Measurements from ENCODE around the gene TRABD2B. TPM values are rescaled to one million over a fixed set of nuclear protein-coding genes. Genes with fewer than 3 reads are reported as not detected.
A peak's percentile ranks its signal among the peaks of the same experiment; 100 is the strongest.

TRABD2B gene
- polyA plus RNA-seq, 1 of the 3 experiments (the other 2 are of a cell fraction) = 0.03 TPM

DNA sequence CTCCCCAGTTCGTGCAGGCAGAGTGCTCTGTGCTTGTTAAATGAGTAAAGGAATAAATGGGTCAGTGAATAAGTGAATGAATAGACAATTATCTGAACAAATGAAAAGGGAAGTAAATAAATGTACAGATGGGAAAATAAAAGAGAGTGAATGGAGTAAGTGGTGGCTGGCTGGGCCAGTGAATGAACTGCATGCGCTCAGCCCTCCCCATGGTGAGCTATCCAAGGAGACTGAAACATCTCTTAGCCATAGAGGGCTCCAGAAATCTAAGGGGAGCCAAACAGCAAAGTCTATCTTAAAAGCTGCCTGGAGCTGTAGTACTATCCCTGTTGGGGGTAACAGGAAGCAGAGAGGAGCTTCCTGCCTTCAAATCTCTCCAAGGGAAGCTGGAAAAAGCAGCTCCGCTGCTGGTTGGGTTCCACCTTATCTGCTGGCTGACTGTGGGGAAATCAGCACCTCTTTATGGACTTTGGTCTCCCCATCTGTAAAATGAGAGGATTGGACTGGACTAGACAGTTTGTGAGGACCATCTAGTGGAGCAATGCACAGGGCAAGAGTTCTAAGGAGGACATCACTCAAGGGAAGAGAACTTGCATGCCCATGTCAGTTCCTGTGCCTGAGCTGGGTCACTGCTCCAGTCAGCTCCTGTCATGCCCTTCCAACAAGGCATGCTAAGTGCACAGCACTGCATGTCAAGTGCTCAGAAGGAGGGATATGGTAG lies 77.9 kb downstream of the TRABD2B start:
- H3K4me3 ChIP-seq (ENCODE audit: low read depth in 2 of 2, low read length in 1 of 2) = no peak overlapping the region
- no peaks in the 10 kb centered on the region for H3K79me2 ChIP-seq (ENCODE audit: insufficient read depth)
- H3K9ac ChIP-seq = no peak overlapping the region
- H3K9me2 ChIP-seq = no peaks in the 10 kb centered on the region
- no peak overlapping the region for H3K4me2 ChIP-seq
- ChIA-PET POLR2A (no interaction called here), CTCF (interaction anchor here (0.8 to 1.8 kb wide), 5 partner anchors 29 to 193 kb away, joined by 3 to 7 read pairs (median 4); partner anchors contain the start of gene TRABD2B)
- no peak overlapping the region for H2AFZ ChIP-seq (ENCODE audit: low read depth)
- no peaks in the 10 kb centered on the region for H3K9me3 ChIP-seq
- H3K27ac ChIP-seq (ENCODE audit: low read depth in 2 of 2, low read length in 1 of 2) = peak overlapping the region in 1 of 2 experiments; percentile 48; a peak in 1 of 4 replicates
- H3K4me1 ChIP-seq (ENCODE audit: control insufficient read depth in 1 of 2, insufficient read depth in 2 of 2, low read depth in 1 of 2, low read length in 1 of 2) = peaks cover 0 to 66% of the 10 kb centered on the region in 2 experiments; a peak in 2 of 4 replicates
- no peak for TF ChIP-seq JUND (IDR thresholded peaks at IDR 0.05)
- no peak for TF ChIP-seq NRF1 (IDR thresholded peaks at IDR 0.05; ENCODE audit: low read depth, low read length)
- no peak for TF ChIP-seq TCF12 (IDR thresholded peaks at IDR 0.05)
- no peak for TF ChIP-seq SMC3 (IDR thresholded peaks at IDR 0.05; ENCODE audit: low read depth, low read length)
- no peak for TF ChIP-seq PBX3 (IDR thresholded peaks at IDR 0.05)
- TF ChIP-seq IRF3 (IDR thresholded peaks at IDR 0.05; ENCODE audit: low read depth, low read length) = no peak
- no peak for TF ChIP-seq MEF2A (IDR thresholded peaks at IDR 0.05; ENCODE audit: borderline replicate concordance, low read depth)
- no peak for TF ChIP-seq RAD21 (IDR thresholded peaks at IDR 0.05; ENCODE audit: low read length)
- no peak for TF ChIP-seq SIN3A (IDR thresholded peaks at IDR 0.05; ENCODE audit: borderline replicate concordance, low read depth, low read length)
- TF ChIP-seq EP300 (IDR thresholded peaks at IDR 0.05; ENCODE audit: borderline replicate concordance in 1 of 2, low read depth in 1 of 2, low read length in 1 of 2) = no peak
- TF ChIP-seq MXI1 (IDR thresholded peaks at IDR 0.05; ENCODE audit: low read depth, low read length) = no peak
- TF ChIP-seq, protein P1, sequence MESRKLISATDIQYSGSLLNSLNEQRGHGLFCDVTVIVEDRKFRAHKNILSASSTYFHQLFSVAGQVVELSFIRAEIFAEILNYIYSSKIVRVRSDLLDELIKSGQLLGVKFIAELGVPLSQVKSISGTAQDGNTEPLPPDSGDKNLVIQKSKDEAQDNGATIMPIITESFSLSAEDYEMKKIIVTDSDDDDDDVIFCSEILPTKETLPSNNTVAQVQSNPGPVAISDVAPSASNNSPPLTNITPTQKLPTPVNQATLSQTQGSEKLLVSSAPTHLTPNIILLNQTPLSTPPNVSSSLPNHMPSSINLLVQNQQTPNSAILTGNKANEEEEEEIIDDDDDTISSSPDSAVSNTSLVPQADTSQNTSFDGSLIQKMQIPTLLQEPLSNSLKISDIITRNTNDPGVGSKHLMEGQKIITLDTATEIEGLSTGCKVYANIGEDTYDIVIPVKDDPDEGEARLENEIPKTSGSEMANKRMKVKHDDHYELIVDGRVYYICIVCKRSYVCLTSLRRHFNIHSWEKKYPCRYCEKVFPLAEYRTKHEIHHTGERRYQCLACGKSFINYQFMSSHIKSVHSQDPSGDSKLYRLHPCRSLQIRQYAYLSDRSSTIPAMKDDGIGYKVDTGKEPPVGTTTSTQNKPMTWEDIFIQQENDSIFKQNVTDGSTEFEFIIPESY (IDR thresholded peaks at IDR 0.05; ENCODE audit: borderline replicate concordance, low read depth) = no peak
- no peak for TF ChIP-seq RCOR1 (IDR thresholded peaks at IDR 0.05; ENCODE audit: low read length)
- TF ChIP-seq CTCF (IDR thresholded peaks at IDR 0.05) = no peak
- TF ChIP-seq TAF1 (IDR thresholded peaks at IDR 0.05; ENCODE audit: borderline replicate concordance, low read depth, low read length) = no peak
- TF ChIP-seq RXRA (IDR thresholded peaks at IDR 0.05; ENCODE audit: borderline replicate concordance, low read depth) = no peak
- TF ChIP-seq, protein P2, sequence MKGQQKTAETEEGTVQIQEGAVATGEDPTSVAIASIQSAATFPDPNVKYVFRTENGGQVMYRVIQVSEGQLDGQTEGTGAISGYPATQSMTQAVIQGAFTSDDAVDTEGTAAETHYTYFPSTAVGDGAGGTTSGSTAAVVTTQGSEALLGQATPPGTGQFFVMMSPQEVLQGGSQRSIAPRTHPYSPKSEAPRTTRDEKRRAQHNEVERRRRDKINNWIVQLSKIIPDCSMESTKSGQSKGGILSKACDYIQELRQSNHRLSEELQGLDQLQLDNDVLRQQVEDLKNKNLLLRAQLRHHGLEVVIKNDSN (IDR thresholded peaks at IDR 0.05; ENCODE audit: borderline replicate concordance, low read depth) = no peak
- no peak for TF ChIP-seq FOXM1 (IDR thresholded peaks at IDR 0.05; ENCODE audit: low read depth)
- no peak for TF ChIP-seq RFX5 (IDR thresholded peaks at IDR 0.05; ENCODE audit: low read length)
- TF ChIP-seq MAX (IDR thresholded peaks at IDR 0.05; ENCODE audit: low read depth) = no peak
- H4K20me1 ChIP-seq (ENCODE audit: insufficient read depth) = no peaks in the 10 kb centered on the region
- H3F3A ChIP-seq (replicated peaks; ENCODE audit: insufficient read depth) = no peaks in the 10 kb centered on the region
- H3K36me3 ChIP-seq (replicated peaks in 1 of 2; ENCODE audit: control insufficient read depth in 1 of 2, insufficient read depth in 2 of 2, low read length in 1 of 2) = no peaks in the 10 kb centered on the region
- H3K27me3 ChIP-seq (ENCODE audit: insufficient read depth) = no peaks in the 10 kb centered on the region
- no peak for DNase-seq
- WGBS (ENCODE audit: low lambda C conversion rate) = 58% methylated on average over 3 of the region's 3 CpGs

All from SK-N-SH (cell line).